Osteocyte (in vitro differentiated cells): ENCODE data around the gene NTHL1. TPM values are rescaled to one million over a fixed set of nuclear protein-coding genes. Genes with fewer than 3 reads are reported as not detected.

ENCODE experiments used
- DNase-seq: peaks from one replicate; pipeline ENCODE4 v3.0.0; 2021; ENCODE audit warnings: mixed read lengths; ENCODE audit not compliant: unreplicated experiment; ENCODE audit errors: extremely low spot score
- H3K27ac Mint-ChIP-seq: one replicate; pipeline ENCODE4 v1.8.0; 2021; ENCODE audit warnings: mild to moderate bottlenecking, mixed read lengths; ENCODE audit not compliant: unreplicated experiment
- H3K27me3 Mint-ChIP-seq: one replicate; pipeline ENCODE4 v1.8.0; 2021; ENCODE audit warnings: mixed read lengths; ENCODE audit not compliant: unreplicated experiment
- H3K36me3 Mint-ChIP-seq: one replicate; pipeline ENCODE4 v1.8.0; 2021; ENCODE audit warnings: mixed read lengths; ENCODE audit not compliant: unreplicated experiment
- H3K4me1 Mint-ChIP-seq: one replicate; pipeline ENCODE4 v1.8.0; 2021; ENCODE audit warnings: mixed read lengths; ENCODE audit not compliant: unreplicated experiment
- H3K4me3 Mint-ChIP-seq: one replicate; pipeline ENCODE4 v1.8.0; 2021; ENCODE audit warnings: mild to moderate bottlenecking, moderate library complexity, mixed read lengths; ENCODE audit not compliant: unreplicated experiment
- H3K9me3 Mint-ChIP-seq: one replicate; pipeline ENCODE4 v1.8.0; 2021; ENCODE audit warnings: mixed read lengths; ENCODE audit not compliant: unreplicated experiment
- CTCF ChIP-seq: fragments of 200-600 bp; sonication (generic); IDR thresholded peaks from 2 replicates; pipeline ENCODE4 v1.5.0; 2021; ENCODE audit warnings: antibody characterized with exemption, mild to moderate bottlenecking, moderate library complexity
- total RNA-seq: library from RNA; stranded (reverse); gene quantifications from 2 replicates; pipeline ENCODE4 v1.2.1, GENCODE V29; 2021

NTHL1 gene
- total RNA-seq, 1 donor from 2014 or later = 22.2 TPM

- Mint-ChIP-seq H3K9me3 (no peaks in the 10 kb centered on the region), H3K27me3 (no peaks in the 10 kb centered on the region), H3K36me3 (peaks cover 14% of the 10 kb centered on the region), H3K4me1 (peaks cover 8% of the 10 kb centered on the region), H3K27ac (no peak overlapping the region), H3K4me3 (no peak overlapping the region)
- no peak for TF ChIP-seq CTCF
- no peak for DNase-seq
Observed at GRCh38 chr16:2086812-2087747, 39.4 kb upstream of the NTHL1 start.

- no peak for TF ChIP-seq CTCF
- Mint-ChIP-seq H3K4me3 (no peak overlapping the region), H3K36me3 (peaks cover 12% of the 10 kb centered on the region)
Observed at GRCh38 chr16:2086106-2086742, 38.6 kb upstream of the NTHL1 start.

GRCh38 chr16:2085669-2086068, 38.0 kb upstream of the NTHL1 start:
- no peaks in the 10 kb centered on the region for H3K27me3 Mint-ChIP-seq
- DNase-seq = no peak
- no peak overlapping the region for H3K4me3 Mint-ChIP-seq
- H3K9me3 Mint-ChIP-seq = no peaks in the 10 kb centered on the region
- peaks cover 8% of the 10 kb centered on the region for H3K4me1 Mint-ChIP-seq
- peaks cover 12% of the 10 kb centered on the region for H3K36me3 Mint-ChIP-seq
- no peak for TF ChIP-seq CTCF
- no peak overlapping the region for H3K27ac Mint-ChIP-seq

More at GRCh38 chr16:2086106-2086742, 38.6 kb upstream of the NTHL1 start:
- no peaks in the 10 kb centered on the region for H3K27me3 Mint-ChIP-seq
- peaks cover 8% of the 10 kb centered on the region for H3K4me1 Mint-ChIP-seq
- H3K27ac Mint-ChIP-seq = no peak overlapping the region
- DNase-seq = no peak
- H3K9me3 Mint-ChIP-seq = no peaks in the 10 kb centered on the region

- Mint-ChIP-seq H3K27ac (peak overlapping the region; percentile 4), H3K27me3 (no peaks in the 10 kb centered on the region), H3K9me3 (no peaks in the 10 kb centered on the region), H3K4me1 (peaks cover 8% of the 10 kb centered on the region), H3K4me3 (no peak overlapping the region), H3K36me3 (peaks cover 12% of the 10 kb centered on the region)
- no peak for DNase-seq
- TF ChIP-seq CTCF = no peak
Observed at GRCh38 chr16:2084895-2085625, 37.4 kb upstream of the NTHL1 start.
